GM10266 (cell line): Measurements from ENCODE around the gene SDHB.

ENCODE experiments used
- DNase-seq: peaks from one replicate; pipeline ENCODE4 v3.0.0; 2012; ENCODE audit errors: extremely low spot score
- TF ChIP-seq, protein P1 (sequence below): IDR thresholded peaks from 2 replicates; pipeline ENCODE4 v1.5.1; 2012; ENCODE audit warnings: mild to moderate bottlenecking, low read depth; ENCODE audit not compliant: control insufficient read depth, insufficient read depth; ENCODE audit errors: missing control alignments

Gene SDHB

DNA sequence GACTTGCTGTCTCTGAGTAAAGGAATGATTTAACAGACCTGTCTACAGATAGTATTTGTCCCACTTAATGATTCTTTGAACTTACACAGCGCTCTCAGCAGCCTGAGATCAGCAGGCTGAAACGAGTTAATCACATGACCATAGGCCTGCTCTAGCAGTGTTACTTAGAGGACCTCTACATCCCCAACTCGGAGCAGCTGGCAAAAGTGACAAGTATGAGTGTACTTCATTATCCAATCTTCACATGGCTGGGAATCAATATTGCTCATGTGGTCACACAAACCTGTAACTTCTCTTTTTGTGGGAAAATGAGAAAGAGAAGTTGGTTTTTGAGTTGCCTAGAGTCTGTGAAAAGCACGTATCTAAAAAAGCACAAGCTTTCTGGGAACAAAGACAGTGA lies 30.7 kb downstream of the SDHB start:
- no peak for DNase-seq
- TF ChIP-seq, protein P1, sequence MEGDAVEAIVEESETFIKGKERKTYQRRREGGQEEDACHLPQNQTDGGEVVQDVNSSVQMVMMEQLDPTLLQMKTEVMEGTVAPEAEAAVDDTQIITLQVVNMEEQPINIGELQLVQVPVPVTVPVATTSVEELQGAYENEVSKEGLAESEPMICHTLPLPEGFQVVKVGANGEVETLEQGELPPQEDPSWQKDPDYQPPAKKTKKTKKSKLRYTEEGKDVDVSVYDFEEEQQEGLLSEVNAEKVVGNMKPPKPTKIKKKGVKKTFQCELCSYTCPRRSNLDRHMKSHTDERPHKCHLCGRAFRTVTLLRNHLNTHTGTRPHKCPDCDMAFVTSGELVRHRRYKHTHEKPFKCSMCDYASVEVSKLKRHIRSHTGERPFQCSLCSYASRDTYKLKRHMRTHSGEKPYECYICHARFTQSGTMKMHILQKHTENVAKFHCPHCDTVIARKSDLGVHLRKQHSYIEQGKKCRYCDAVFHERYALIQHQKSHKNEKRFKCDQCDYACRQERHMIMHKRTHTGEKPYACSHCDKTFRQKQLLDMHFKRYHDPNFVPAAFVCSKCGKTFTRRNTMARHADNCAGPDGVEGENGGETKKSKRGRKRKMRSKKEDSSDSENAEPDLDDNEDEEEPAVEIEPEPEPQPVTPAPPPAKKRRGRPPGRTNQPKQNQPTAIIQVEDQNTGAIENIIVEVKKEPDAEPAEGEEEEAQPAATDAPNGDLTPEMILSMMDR: no peak

DNA sequence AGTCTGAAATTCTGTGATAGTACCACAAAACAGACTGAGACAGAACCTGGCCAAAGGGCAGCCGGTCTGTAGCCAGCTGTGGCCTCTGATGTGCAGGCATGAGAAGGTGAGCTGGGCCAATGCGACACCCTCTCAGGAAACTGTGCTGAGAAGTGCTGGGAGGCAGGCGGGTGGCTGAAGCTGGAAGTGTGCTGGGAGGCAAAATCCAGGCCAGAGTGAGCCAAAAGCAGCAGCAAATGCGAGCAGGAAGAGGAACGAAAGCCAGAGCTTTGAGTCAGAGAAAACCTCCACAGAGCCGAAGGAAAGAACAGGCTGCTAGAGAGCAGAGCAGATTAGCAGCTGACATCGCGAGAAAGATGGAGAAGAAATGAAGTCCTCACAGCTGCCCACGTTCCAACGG lies 31.9 kb downstream of the SDHB start:
- TF ChIP-seq, protein P1: no peak
- no peak for DNase-seq

DNA sequence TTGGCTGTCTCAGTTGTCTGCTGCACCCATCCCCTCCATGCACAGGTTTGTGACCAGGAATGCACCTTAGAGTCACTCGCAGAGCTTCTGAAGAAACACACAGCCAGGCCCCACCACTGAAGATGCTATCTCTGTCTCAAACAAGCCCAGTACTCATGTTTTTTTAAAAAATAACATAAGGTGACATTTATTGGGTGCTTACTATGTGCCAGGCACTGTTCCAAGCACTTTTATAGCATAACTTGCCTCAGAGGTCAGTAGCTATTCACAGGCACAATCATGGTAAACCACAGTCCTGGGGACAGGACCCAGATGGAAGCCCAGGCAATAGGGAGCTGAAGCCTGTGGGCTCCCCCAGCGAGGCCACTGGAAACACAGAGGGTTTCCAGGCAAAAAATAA lies 33.3 kb downstream of the SDHB start:
- DNase-seq: no peak
- TF ChIP-seq, protein P1: no peak

GRCh38 chr1:17018849-17019248 lies 35.0 kb downstream of the SDHB start:
- TF ChIP-seq, protein P1: no peak
- no peak for DNase-seq

- TF ChIP-seq, protein P1: no peak
- no peak for DNase-seq
Observed at GRCh38 chr1:17017435-17017834, 36.4 kb downstream of the SDHB start.

DNA sequence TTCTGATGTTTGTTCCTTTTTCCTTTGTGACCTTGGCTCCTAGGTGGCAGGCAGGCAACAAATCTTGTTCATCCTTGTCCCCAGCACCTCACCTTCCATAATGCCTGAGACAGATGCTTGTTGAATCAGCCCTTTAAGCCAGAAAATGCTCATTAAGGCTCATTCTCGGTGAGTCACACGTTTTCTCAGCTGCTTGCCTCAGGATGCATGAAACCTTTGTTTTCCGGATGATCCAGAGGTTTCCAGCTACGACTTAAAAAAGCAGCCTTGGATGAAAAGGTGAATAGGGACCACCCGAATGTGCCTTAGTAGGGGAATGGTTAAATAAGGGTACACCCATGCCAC lies 37.5 kb downstream of the SDHB start:
- DNase-seq: no peak
- TF ChIP-seq, protein P1: no peak

- TF ChIP-seq, protein P1: no peak
- no peak for DNase-seq
Observed at GRCh38 chr1:17014671-17015567, 38.9 kb downstream of the SDHB start.
